ENCODE data around the gene CYB561D1. TPM values are rescaled to one million over a fixed set of nuclear protein-coding genes. Genes with fewer than 3 reads are reported as not detected.

Gene CYB561D1
- total and polyA plus RNA-seq, 2 of the 13 experiments (the other 11 are each of a cell fraction or from before 2014, with no cell fraction given): 3.9 to 4.1 TPM

GRCh38 chr1:109447524-109447923 is 46.4 kb upstream of the CYB561D1 start:
- DNase-seq (ENCODE audit: low spot score) (no peak), ATAC-seq (no peak), FAIRE-seq (no peak)
- H4K20me1 ChIP-seq (ENCODE audit: insufficient read depth, low read length): no peaks in the 10 kb centered on the region
- POLR2A ChIA-PET: no interaction called here
- no peak overlapping the region for H2AFZ ChIP-seq (ENCODE audit: low read length)
- TF ChIP-seq ZNF691 (CRISPR knock-in tag; IDR thresholded peaks at IDR 0.05; ENCODE audit: borderline replicate concordance, low read depth) (no peak), TFDP1 (CRISPR knock-in tag; IDR thresholded peaks at IDR 0.05; ENCODE audit: borderline replicate concordance) (no peak), SYNCRIP (IDR thresholded peaks at IDR 0.05; ENCODE audit: insufficient read depth, low read depth, low read length) (no peak), HIVEP1 (CRISPR knock-in tag; IDR thresholded peaks at IDR 0.05) (no peak), RBFOX2 (IDR thresholded peaks at IDR 0.05; ENCODE audit: low read depth, low read length) (no peak), MAFK (conservative IDR thresholded peaks at IDR 0.05 in 1 of 2, IDR thresholded peaks at IDR 0.05 in 1 of 2; ENCODE audit: low read length in 2 of 2) (peak; percentile 54 to 72), MAFF (IDR thresholded peaks at IDR 0.05; ENCODE audit: low read depth, low read length) (0 out of 2 replicates have a peak, but pooled peaks have one; percentile 21), LBX2 (CRISPR knock-in tag; IDR thresholded peaks at IDR 0.05; ENCODE audit: borderline replicate concordance) (no peak), ZNF550 (CRISPR knock-in tag; IDR thresholded peaks at IDR 0.05; ENCODE audit: borderline replicate concordance) (no peak), ZNF552 (CRISPR knock-in tag; IDR thresholded peaks at IDR 0.05; ENCODE audit: borderline replicate concordance) (no peak), ZNF546 (CRISPR knock-in tag; conservative IDR thresholded peaks at IDR 0.05) (no peak), KAT2B (IDR thresholded peaks at IDR 0.05; ENCODE audit: borderline replicate concordance, low read depth, low read length) (no peak), ZNF205 (CRISPR knock-in tag; IDR thresholded peaks at IDR 0.05) (no peak), TERF1 (CRISPR knock-in tag; IDR thresholded peaks at IDR 0.05) (no peak)
- TF ChIP-seq, protein P1, sequence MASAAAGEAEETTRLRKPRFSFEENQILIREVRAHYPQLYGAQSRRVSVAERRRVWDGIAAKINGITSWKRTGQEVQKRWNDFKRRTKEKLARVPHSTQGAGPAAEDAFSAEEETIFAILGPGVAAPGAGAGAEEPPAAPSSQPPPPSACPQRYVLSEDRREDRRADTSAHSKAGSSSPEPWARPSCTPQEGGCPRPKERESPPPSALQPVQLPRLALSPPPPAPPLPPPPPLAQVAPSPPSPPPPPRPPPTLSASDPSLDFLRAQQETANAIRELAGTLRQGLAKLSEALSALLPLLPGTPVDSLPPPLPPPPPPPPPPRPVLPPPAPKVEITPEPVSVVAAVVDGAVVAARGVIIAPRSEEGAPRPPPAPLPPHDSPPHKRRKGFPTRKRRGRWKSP (CRISPR knock-in tag; IDR thresholded peaks at IDR 0.05): no peak
- TF ChIP-seq, protein P2, sequence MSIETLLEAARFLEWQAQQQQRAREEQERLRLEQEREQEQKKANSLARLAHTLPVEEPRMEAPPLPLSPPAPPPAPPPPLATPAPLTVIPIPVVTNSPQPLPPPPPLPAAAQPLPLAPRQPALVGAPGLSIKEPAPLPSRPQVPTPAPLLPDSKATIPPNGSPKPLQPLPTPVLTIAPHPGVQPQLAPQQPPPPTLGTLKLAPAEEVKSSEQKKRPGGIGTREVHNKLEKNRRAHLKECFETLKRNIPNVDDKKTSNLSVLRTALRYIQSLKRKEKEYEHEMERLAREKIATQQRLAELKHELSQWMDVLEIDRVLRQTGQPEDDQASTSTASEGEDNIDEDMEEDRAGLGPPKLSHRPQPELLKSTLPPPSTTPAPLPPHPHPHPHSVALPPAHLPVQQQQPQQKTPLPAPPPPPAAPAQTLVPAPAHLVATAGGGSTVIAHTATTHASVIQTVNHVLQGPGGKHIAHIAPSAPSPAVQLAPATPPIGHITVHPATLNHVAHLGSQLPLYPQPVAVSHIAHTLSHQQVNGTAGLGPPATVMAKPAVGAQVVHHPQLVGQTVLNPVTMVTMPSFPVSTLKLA (IDR thresholded peaks at IDR 0.05): no peak
- BruUV-seq (replicated peaks): no TSS peak
- in situ Hi-C loops (cut with HindIII; ENCODE audit: extremely low pct_ligation_motif_present, low pct_unique_long_range_greater_than_20kb): no loop called here
- H3K4me3 ChIP-seq (replicated peaks in 1 of 3; ENCODE audit: insufficient read depth in 1 of 3, low read depth in 2 of 3, low read length in 3 of 3): no peak overlapping the region
- 41% methylated on average over 4 of the region's 4 CpGs for WGBS (ENCODE audit: low lambda C conversion rate)
- H3K9me3 ChIP-seq (ENCODE audit: low read length): no peaks in the 10 kb centered on the region
- intact Hi-C loops (cut with micrococcal nuclease; ENCODE audit: unreplicated experiment): no loop called here
- H3K27me3 ChIP-seq (ENCODE audit: control insufficient read depth in 1 of 2, insufficient read depth in 2 of 2, low read length in 2 of 2): peaks cover 1 to 37% of the 10 kb centered on the region in 2 experiments; a peak in 3 of 5 replicates
- no peaks in the 10 kb centered on the region for H3K79me2 ChIP-seq (ENCODE audit: insufficient read depth, low read length)
- H3K4me1 ChIP-seq (ENCODE audit: insufficient read depth, low read length): peaks cover 5% of the 10 kb centered on the region
- CTCF ChIA-PET (ENCODE audit: low intra/inter-chr PET ratio, low total read pairs): no interaction called here
- H3K36me3 ChIP-seq (replicated peaks in 1 of 2; ENCODE audit: control insufficient read depth in 1 of 2, insufficient read depth in 2 of 2, low read length in 2 of 2): no peaks in the 10 kb centered on the region
- no peak overlapping the region for H3K9ac ChIP-seq (ENCODE audit: insufficient read depth, low read depth, low read length)
- H3K27ac ChIP-seq (ENCODE audit: extremely low read length, insufficient read depth, low read length): no peak overlapping the region
- H3K4me2 ChIP-seq (ENCODE audit: low read depth, low read length): no peak overlapping the region
